Sigmoid colon (tissue), 7 donors: Measurements from ENCODE around the gene ANTXR1. TPM values are rescaled to one million over a fixed set of nuclear protein-coding genes. Genes with fewer than 3 reads are reported as not detected.

Source experiments
- DNase-seq: peaks from one replicate; pipeline ENCODE4 v3.0.0-alpha.2; 2019
- H3K27ac ChIP-seq, 4 donors: fragments of 200-600 bp; sonication (generic); one replicate each; pipeline ENCODE4 v1.5.1; 2016 to 2019; ENCODE audit warnings: mild to moderate bottlenecking in 1 of 4
- H3K27me3 ChIP-seq, 3 donors: fragments of 200-600 bp; sonication (generic); one replicate each; pipeline ENCODE4 v1.5.1; 2019; ENCODE audit warnings: mild to moderate bottlenecking in 1 of 3
- H3K36me3 ChIP-seq, 4 donors: fragments of 200-600 bp; sonication (generic); one replicate each; pipeline ENCODE4 v1.5.1; 2016 to 2019
- H3K4me1 ChIP-seq, 4 donors: fragments of 200-600 bp; sonication (generic); one replicate each; pipeline ENCODE4 v1.5.1; 2017 to 2019
- H3K4me3 ChIP-seq, 4 donors: fragments of 200-600 bp; sonication (generic); one replicate each; pipeline ENCODE4 v1.5.1; 2017 to 2019; ENCODE audit warnings: mild to moderate bottlenecking in 2 of 4, moderate library complexity in 1 of 4
- H3K9me3 ChIP-seq, 4 donors: fragments of 200-600 bp in 3 of 4; sonication (generic) in 3 of 4; one replicate each; pipeline versions ENCODE4 v1.5.1 to v1.6.1; 2013 to 2019
- EP300 ChIP-seq, 4 donors: sonication (generic); formaldehyde crosslinking; IDR thresholded peaks; one replicate each; pipeline ENCODE4 v1.6.1; 2017; ENCODE audit warnings: antibody characterized with exemption in 4 of 4
- POLR2A ChIP-seq, 2 donors: fragments of 450-650 bp; IDR thresholded peaks; one replicate each; pipeline ENCODE4 v1.6.1; 2016; ENCODE audit warnings: antibody characterized with exemption in 2 of 2, mild to moderate bottlenecking in 2 of 2, moderate library complexity in 2 of 2
- POLR2AphosphoS5 ChIP-seq, 4 donors: sonication (generic); formaldehyde crosslinking; IDR thresholded peaks; one replicate each; pipeline ENCODE4 v1.6.1; 2017; ENCODE audit warnings: antibody characterized with exemption in 4 of 4
- WGBS, 2 donors: extraction: QIAGEN DNeasy Blood & Tissue Kit; methylation state at CpG; one replicate each; pipeline ENCODE4 v1.1.7; 2013; 5-methylcytosine and 5-hydroxymethylcytosine counted together
- intact Hi-C: fragments of 100-400 bp; cut with DNase I; formaldehyde crosslinking; loops from one replicate; pipeline ENCODE4 v1.15.1; 2023
- polyA plus RNA-seq, 3 donors: library from polyadenylated mRNA; stranded (reverse); fragments of 200-250 nt; gene quantifications; one replicate each; pipeline ENCODE4 v1.2.3, GENCODE V29; 2013
- total RNA-seq, 4 donors: library from RNA; depleted of rRNA; stranded (reverse); fragments of >200 nt; gene quantifications; one replicate each; pipeline ENCODE4 v1.1.0, GENCODE V29; 2016
- TF ChIP-seq, protein P1 (sequence below), 4 experiments: fragments of 450-650 bp in 3 of 4; fragments of 200-600 bp in 1 of 4; IDR thresholded peaks; one replicate each; pipeline ENCODE4 v1.5.1; 2016 to 2019; ENCODE audit warnings: antibody characterized with exemption in 4 of 4, mild to moderate bottlenecking in 3 of 4, moderate library complexity in 2 of 4
- donor health status: healthy with polysubstance abuse.
- donor health status: Bipolar disorder and iron deficiency.
- donor health status: healthy.

Gene ANTXR1
- total and polyA plus RNA-seq, 7 donors, result 3.0 to 79.8 (median 44.6) TPM

GRCh38 chr2:69074918-69075317 lies 61.9 kb downstream of the ANTXR1 start:
- intact Hi-C loops, result no loop called here
- Histone ChIP-seq H3K27ac (peak overlapping the region in 1 of 4 donors; percentile 61), H3K4me3 (no peak overlapping the region), H3K27me3 (no peaks in the 10 kb centered on the region), H3K4me1 (peaks cover 0 to 10% (median 0%) of the 10 kb centered on the region in 4 donors), H3K36me3 (peaks cover 6 to 58% (median 18%) of the 10 kb centered on the region in 4 donors), H3K9me3 (no peaks in the 10 kb centered on the region)
- TF ChIP-seq EP300 (IDR thresholded peaks at IDR 0.05), result no peak
- no peak for TF ChIP-seq POLR2AphosphoS5 (IDR thresholded peaks at IDR 0.05)
- TF ChIP-seq, protein P1, sequence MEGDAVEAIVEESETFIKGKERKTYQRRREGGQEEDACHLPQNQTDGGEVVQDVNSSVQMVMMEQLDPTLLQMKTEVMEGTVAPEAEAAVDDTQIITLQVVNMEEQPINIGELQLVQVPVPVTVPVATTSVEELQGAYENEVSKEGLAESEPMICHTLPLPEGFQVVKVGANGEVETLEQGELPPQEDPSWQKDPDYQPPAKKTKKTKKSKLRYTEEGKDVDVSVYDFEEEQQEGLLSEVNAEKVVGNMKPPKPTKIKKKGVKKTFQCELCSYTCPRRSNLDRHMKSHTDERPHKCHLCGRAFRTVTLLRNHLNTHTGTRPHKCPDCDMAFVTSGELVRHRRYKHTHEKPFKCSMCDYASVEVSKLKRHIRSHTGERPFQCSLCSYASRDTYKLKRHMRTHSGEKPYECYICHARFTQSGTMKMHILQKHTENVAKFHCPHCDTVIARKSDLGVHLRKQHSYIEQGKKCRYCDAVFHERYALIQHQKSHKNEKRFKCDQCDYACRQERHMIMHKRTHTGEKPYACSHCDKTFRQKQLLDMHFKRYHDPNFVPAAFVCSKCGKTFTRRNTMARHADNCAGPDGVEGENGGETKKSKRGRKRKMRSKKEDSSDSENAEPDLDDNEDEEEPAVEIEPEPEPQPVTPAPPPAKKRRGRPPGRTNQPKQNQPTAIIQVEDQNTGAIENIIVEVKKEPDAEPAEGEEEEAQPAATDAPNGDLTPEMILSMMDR (IDR thresholded peaks at IDR 0.05), result no peak
- TF ChIP-seq POLR2A (IDR thresholded peaks at IDR 0.05), result no peak
- WGBS, 2 donors, result 92 to 94% methylated on average over 4 of the region's 4 CpGs
- no peak for DNase-seq

- H3K27ac ChIP-seq, result peak overlapping the region in 1 of 4 donors; percentile 61
- H3K27me3 ChIP-seq, result no peaks in the 10 kb centered on the region
- H3K36me3 ChIP-seq, result peaks cover 6 to 58% (median 18%) of the 10 kb centered on the region in 4 donors
- H3K4me1 ChIP-seq, result peaks cover 0 to 10% (median 0%) of the 10 kb centered on the region in 4 donors
- no peak for DNase-seq
- 85 to 90% methylated on average over 1 of the region's 1 CpG for WGBS, 2 donors
- intact Hi-C loops, result no loop called here
- TF ChIP-seq, protein P1 (IDR thresholded peaks at IDR 0.05), result no peak
- no peak for TF ChIP-seq EP300 (IDR thresholded peaks at IDR 0.05)
- no peak for TF ChIP-seq POLR2A (IDR thresholded peaks at IDR 0.05)
- TF ChIP-seq POLR2AphosphoS5 (IDR thresholded peaks at IDR 0.05), result no peak
- no peaks in the 10 kb centered on the region for H3K9me3 ChIP-seq
- no peak overlapping the region for H3K4me3 ChIP-seq
Observed at GRCh38 chr2:69075486-69075885, 62.5 kb downstream of the ANTXR1 start.

- Histone ChIP-seq H3K27ac (peak overlapping the region in 1 of 4 donors; percentile 55), H3K4me3 (no peak overlapping the region), H3K4me1 (peaks cover 0 to 10% (median 0%) of the 10 kb centered on the region in 4 donors), H3K27me3 (no peaks in the 10 kb centered on the region), H3K36me3 (peaks cover 6 to 60% (median 18%) of the 10 kb centered on the region in 4 donors), H3K9me3 (no peaks in the 10 kb centered on the region)
- TF ChIP-seq POLR2AphosphoS5 (IDR thresholded peaks at IDR 0.05) (no peak), EP300 (IDR thresholded peaks at IDR 0.05) (no peak), POLR2A (IDR thresholded peaks at IDR 0.05) (no peak)
- TF ChIP-seq, protein P1 (IDR thresholded peaks at IDR 0.05), result no peak
- DNase-seq, result no peak
- intact Hi-C loops, result no loop called here
- WGBS, 2 donors, result 86 to 92% methylated on average over 2 of the region's 2 CpGs
Observed at GRCh38 chr2:69076601-69077000, 63.6 kb downstream of the ANTXR1 start.

DNA sequence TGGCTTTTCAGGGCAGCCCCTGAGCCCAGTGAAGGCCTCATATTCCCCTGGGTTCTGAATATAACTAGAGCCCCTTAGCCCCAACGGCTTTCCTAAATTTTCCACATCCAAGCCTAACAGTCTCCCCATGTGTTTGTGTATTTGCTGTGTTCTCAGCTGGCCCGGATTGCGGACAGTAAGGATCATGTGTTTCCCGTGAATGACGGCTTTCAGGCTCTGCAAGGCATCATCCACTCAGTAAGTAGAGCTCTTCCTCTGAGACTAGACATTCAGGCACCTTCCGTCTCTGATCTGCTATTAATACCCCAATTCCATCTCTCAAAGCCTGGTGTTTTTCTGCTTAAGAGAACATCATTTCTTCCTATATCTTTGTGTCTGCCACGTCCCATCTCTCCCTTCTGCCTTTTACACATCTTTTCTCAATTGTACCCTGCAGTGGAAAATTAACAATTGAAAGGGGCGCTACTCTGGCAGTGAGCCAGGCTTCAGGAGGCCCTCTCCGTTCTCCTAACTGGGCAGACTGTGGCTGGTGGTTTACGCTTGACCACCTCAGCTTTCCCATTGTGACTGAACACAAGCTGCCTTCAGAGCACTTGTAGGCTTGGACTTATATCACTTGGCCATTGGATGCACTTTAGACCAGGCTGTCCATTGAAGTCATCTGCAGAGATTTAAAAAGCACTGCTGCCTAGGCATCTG lies 64.4 kb downstream of the ANTXR1 start:
- Histone ChIP-seq H3K9me3 (no peaks in the 10 kb centered on the region), H3K4me3 (no peak overlapping the region), H3K27me3 (no peaks in the 10 kb centered on the region), H3K4me1 (peaks cover 0 to 14% (median 1%) of the 10 kb centered on the region in 4 donors), H3K36me3 (peaks cover 6 to 63% (median 18%) of the 10 kb centered on the region in 4 donors), H3K27ac (peak overlapping the region in 1 of 4 donors; percentile 55)
- intact Hi-C loops, result no loop called here
- 87 to 91% methylated on average over 10 of the region's 10 CpGs for WGBS, 2 donors
- TF ChIP-seq POLR2A (IDR thresholded peaks at IDR 0.05) (no peak), EP300 (IDR thresholded peaks at IDR 0.05) (no peak), POLR2AphosphoS5 (IDR thresholded peaks at IDR 0.05) (no peak)
- TF ChIP-seq, protein P1 (IDR thresholded peaks at IDR 0.05), result no peak
- no peak for DNase-seq
